ENCODE measurements around the gene MRAP2.

MRAP2 gene

DNA sequence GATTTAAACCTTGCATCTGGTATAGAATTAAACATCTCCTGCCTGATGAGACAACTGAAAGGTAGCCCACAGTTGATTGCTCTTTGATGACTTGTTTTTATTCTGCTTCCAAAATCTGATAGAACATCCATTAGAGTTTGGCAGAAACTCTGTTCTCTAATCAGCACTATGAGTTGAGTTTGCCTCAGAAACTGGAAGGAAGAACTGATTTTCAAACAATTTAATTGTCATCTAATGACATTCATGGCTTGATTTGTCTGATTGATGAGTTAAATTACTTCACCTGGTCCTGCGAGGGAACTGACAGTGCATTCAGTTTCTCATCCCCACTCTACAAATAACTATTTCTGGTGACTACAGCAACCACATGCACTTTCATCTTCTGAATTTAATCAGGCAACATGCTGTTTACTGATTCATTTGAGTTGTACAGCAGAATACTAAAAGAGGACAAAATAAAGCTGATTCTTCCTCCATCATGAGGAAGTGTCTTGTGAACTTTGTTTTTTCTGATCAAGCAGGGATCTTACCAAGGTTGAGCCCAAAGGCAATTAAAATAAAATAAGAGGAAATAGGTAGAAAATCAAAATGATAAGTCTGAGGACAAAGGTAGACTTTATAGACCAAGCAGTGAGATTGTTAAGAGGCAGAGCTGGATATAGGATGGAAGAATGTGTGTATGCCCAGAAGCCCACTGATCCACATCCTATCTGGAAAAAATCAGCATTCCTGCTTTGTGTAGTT lies 15.7 kb upstream of the MRAP2 start:
- H3K4me3 ChIP-seq (ENCODE audit: low read depth, low read length) = no peak overlapping the region
- no peak for DNase-seq (ENCODE audit: low read depth)
- TF ChIP-seq, protein P1, sequence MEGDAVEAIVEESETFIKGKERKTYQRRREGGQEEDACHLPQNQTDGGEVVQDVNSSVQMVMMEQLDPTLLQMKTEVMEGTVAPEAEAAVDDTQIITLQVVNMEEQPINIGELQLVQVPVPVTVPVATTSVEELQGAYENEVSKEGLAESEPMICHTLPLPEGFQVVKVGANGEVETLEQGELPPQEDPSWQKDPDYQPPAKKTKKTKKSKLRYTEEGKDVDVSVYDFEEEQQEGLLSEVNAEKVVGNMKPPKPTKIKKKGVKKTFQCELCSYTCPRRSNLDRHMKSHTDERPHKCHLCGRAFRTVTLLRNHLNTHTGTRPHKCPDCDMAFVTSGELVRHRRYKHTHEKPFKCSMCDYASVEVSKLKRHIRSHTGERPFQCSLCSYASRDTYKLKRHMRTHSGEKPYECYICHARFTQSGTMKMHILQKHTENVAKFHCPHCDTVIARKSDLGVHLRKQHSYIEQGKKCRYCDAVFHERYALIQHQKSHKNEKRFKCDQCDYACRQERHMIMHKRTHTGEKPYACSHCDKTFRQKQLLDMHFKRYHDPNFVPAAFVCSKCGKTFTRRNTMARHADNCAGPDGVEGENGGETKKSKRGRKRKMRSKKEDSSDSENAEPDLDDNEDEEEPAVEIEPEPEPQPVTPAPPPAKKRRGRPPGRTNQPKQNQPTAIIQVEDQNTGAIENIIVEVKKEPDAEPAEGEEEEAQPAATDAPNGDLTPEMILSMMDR (IDR thresholded peaks at IDR 0.05; ENCODE audit: low read depth, low read length, missing control alignments) = no peak

DNA sequence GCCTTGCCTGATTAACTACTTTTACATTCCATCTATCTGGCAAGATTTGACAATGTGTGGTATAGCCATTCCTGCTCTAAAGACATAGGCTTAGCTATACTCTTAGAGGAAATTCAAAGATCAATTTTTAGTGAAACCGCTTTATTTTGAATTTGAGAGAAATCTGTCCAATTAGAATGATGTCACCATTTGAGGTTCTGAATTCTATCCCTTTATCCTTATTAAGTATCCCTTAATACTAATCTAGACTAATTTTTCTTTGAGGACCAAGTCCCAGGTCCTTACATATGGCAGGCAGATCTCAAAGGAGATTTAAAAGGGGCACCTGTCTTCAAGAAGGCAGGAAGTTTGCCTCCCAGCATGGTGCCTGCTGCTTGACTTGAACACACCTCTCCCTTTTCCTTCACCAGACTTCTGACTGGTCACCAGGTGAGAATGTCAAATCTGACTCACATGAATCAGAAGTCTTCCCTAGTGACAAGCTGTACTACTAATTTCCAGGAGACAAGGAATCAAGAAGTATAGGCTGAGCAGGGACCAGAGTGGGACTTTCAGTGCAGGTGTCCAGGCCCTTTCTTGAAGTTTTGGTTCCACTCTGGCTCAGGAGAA lies 15.0 kb upstream of the MRAP2 start:
- TF ChIP-seq, protein P1 (IDR thresholded peaks at IDR 0.05; ENCODE audit: low read depth, low read length, missing control alignments) = no peak
- no peak for DNase-seq (ENCODE audit: low read depth)
- H3K4me3 ChIP-seq (ENCODE audit: low read depth, low read length) = no peak overlapping the region

DNA sequence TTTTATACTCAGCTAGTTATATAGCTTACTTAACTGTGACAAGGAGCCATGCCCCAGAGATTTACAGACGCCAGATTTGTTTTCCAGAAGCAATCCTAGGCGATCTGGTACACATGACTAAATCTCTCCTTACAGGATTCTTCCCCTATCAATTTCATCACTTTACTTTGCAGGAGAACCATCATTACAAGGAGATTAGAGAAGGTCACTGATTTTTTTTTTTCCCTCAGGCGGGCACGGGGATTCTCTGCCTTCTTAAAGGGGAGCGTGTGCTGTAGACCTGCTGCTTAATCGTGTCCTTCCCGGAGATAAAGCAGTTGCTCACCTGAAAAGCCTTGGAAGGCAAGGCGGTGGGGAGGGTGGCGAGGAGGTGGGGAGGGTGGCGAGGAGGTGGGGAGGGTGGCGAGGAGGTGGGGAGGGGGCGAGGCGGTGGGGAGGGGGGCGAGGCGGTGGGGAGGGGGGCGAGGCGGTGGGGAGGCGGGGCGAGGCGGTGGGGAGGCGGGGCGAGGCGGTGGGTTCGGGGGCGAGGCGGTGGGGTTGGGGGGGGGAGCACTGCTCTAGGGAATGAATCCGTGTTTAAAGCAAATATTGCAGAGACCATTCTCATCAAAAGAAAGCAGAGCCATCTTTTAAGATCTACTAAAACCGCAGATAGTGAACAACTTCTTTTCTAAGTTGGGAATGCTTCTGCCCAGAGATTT lies 14.3 kb upstream of the MRAP2 start:
- no peak overlapping the region for H3K4me3 ChIP-seq (ENCODE audit: low read depth, low read length)
- no peak for DNase-seq (ENCODE audit: low read depth)
- TF ChIP-seq, protein P1 (IDR thresholded peaks at IDR 0.05; ENCODE audit: low read depth, low read length, missing control alignments) = no peak

DNA sequence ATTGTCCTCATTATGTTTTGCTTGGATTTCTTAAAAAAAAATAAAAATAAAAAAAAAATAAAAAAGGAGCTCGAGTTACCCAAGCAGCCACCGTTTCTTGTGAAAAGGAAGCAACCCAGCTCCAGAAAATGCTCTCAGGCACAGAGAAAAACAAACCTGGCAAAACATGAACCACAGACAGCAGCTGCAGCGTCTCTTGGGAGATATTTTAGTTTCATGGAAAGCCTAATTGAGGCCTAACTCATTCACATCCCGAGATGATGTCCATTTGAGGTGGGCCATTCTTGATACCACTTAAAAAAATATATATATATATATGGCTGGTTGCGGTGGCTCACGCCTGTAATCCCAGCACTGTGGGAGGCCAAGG lies 13.7 kb upstream of the MRAP2 start:
- no peak for DNase-seq (ENCODE audit: low read depth)
- H3K4me3 ChIP-seq (ENCODE audit: low read depth, low read length) = no peak overlapping the region
- TF ChIP-seq, protein P1 (IDR thresholded peaks at IDR 0.05; ENCODE audit: low read depth, low read length, missing control alignments) = no peak

DNA sequence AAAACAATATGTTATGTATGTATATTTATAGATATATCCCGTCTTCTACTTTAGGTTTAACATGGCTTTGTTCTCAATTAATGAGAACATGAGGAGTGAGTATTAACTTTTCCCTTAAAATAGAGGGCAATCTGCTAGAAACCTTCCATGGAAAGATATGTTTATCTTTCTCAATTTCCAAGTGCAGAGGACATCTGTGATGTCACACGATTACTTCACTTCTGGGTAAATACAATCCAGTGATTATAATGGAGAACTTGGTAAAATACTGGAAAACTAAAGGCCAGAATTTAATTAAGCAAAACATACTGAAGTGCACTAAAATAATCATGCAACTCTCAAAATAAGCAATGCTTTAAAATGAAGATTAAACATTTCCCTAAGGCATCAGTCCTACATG lies 11.9 kb upstream of the MRAP2 start:
- DNase-seq (ENCODE audit: low read depth) = no peak
- H3K4me3 ChIP-seq (ENCODE audit: low read depth, low read length) = no peak overlapping the region
- TF ChIP-seq, protein P1 (IDR thresholded peaks at IDR 0.05; ENCODE audit: low read depth, low read length, missing control alignments) = no peak

DNA sequence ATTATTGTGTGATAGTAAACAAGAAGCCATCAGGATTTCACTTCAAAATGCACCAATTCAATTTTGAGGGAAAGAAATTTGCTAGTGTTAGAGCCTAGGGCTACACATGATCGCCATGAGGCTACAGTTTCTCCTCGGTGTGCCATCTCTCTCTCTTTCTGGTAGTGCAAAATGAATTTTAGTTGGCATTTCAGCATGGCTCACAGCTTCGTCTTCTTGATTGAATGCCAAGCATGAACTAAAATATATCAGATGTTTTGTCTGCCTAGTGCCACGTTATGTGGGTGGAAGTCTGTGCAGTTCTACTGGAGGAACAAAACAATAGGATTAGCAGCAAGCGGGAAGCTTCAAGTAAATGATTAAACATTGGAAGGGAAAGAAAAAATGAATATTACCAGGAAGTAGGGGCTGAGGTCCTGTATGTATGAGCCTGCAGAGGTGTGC lies 6.8 kb upstream of the MRAP2 start:
- TF ChIP-seq, protein P1 (IDR thresholded peaks at IDR 0.05; ENCODE audit: low read depth, low read length, missing control alignments) = no peak
- DNase-seq (ENCODE audit: low read depth) = no peak
- H3K4me3 ChIP-seq (ENCODE audit: low read depth, low read length) = no peak overlapping the region
